ENCODE data around the gene RALGAPA1. TPM values are rescaled to one million over a fixed set of nuclear protein-coding genes. Genes with fewer than 3 reads are reported as not detected.

The RALGAPA1 gene
- total and polyA plus RNA-seq, 4 donors, result 4.6 to 38.7 (median 13.4) TPM

- no peak overlapping the region for H3K9ac ChIP-seq (ENCODE audit: low read depth in 1 of 2, low read length in 2 of 2)
- H3K36me3 ChIP-seq (ENCODE audit: control insufficient read depth in 4 of 4, insufficient read depth in 3 of 4, low read depth in 1 of 4, low read length in 3 of 4), result no peaks in the 10 kb centered on the region
- no peaks in the 10 kb centered on the region for H3K9me3 ChIP-seq (ENCODE audit: control insufficient read depth in 4 of 4, low read length in 3 of 4)
- no peak overlapping the region for H3K4me3 ChIP-seq (ENCODE audit: low read depth in 1 of 3, low read length in 3 of 3)
- TF ChIP-seq GABPA (IDR thresholded peaks at IDR 0.05 in 1 of 2, conservative IDR thresholded peaks at IDR 0.05 in 1 of 2), result no peak
- no peak for TF ChIP-seq SP1 (IDR thresholded peaks at IDR 0.05)
- no peak for TF ChIP-seq HNF4G (IDR thresholded peaks at IDR 0.05)
- no peak for TF ChIP-seq MAX (IDR thresholded peaks at IDR 0.05)
- no peak for TF ChIP-seq JUND (IDR thresholded peaks at IDR 0.05)
- no peak for TF ChIP-seq RXRA (IDR thresholded peaks at IDR 0.05)
- no peak for TF ChIP-seq HNF4A (conservative IDR thresholded peaks at IDR 0.05)
- TF ChIP-seq FOXA2 (IDR thresholded peaks at IDR 0.05), result no peak
- TF ChIP-seq RAD21 (IDR thresholded peaks at IDR 0.05), result no peak
- no peak for TF ChIP-seq TAF1 (conservative IDR thresholded peaks at IDR 0.05)
- no peak for TF ChIP-seq CTCF (IDR thresholded peaks at IDR 0.05; ENCODE audit: low read depth, low read length, missing input control)
- no peak for TF ChIP-seq ATF3 (IDR thresholded peaks at IDR 0.05)
- TF ChIP-seq FOXA1 (IDR thresholded peaks at IDR 0.05), result no peak
- no peak for TF ChIP-seq EGR1 (IDR thresholded peaks at IDR 0.05; ENCODE audit: low read depth in 2 of 2)
- no peak for TF ChIP-seq REST (IDR thresholded peaks at IDR 0.05)
- TF ChIP-seq YY1 (IDR thresholded peaks at IDR 0.05), result no peak
- no peak for TF ChIP-seq NR2F2 (IDR thresholded peaks at IDR 0.05)
- TF ChIP-seq ZBTB33 (IDR thresholded peaks at IDR 0.05), result no peak
- DNase-seq (ENCODE audit: low spot score), result no peak
- WGBS, result 85% methylated on average over 6 of the region's 6 CpGs
- H3K27me3 ChIP-seq (ENCODE audit: control insufficient read depth in 4 of 4, insufficient read depth in 4 of 4, low read length in 3 of 4), result no peaks in the 10 kb centered on the region
- no peaks in the 10 kb centered on the region for H3K4me1 ChIP-seq (ENCODE audit: control insufficient read depth in 4 of 4, insufficient read depth in 4 of 4, low read length in 3 of 4)
- H3K27ac ChIP-seq (ENCODE audit: low read depth in 1 of 2, low read length in 2 of 2), result no peak overlapping the region
Measured at GRCh38 chr14:35506461-35506860, 302.6 kb downstream of the RALGAPA1 start.
